Stomach (tissue), 8 donors: ENCODE results near the gene RBM41. TPM values are rescaled to one million over a fixed set of nuclear protein-coding genes. Genes with fewer than 3 reads are reported as not detected.

ENCODE experiments used
- polyA plus RNA-seq, 3 donors: library from polyadenylated mRNA; stranded (reverse); fragments of 200-250 nt; gene quantifications; one replicate each; pipeline ENCODE4 v1.2.3, GENCODE V29; 2013
- total RNA-seq, 5 donors: library from RNA; depleted of rRNA; stranded (reverse); fragments of >200 nt; gene quantifications; one replicate each; pipeline versions ENCODE4 v1.1.0 to v1.2.3, GENCODE V29; 2014 to 2016
- donor health status: healthy with polysubstance abuse.
- donor health status: Bipolar disorder and iron deficiency.
- donor health status: healthy.

Gene RBM41
- total and polyA plus RNA-seq, 8 donors = 3.3 to 77.6 (median 10.6) TPM

Other genes starting within 250 kb of the RBM41 start
- gene RIPPLY1, start 215.5 kb downstream of the RBM41 start, total RNA-seq = not detected
- not detected for gene RIPPLY1, start 215.5 kb downstream of the RBM41 start, polyA plus RNA-seq
- gene CLDN2, start 198.4 kb downstream of the RBM41 start, total RNA-seq = 1 to 10 TPM in 1 of 5 donors, not detected in 4; 2.4 TPM
- gene CLDN2, start 198.4 kb downstream of the RBM41 start, polyA plus RNA-seq = 1 to 10 TPM in 2 of 3 donors, under 1 TPM in 1; 0.31 to 3.5 (median 2.5) TPM
- gene MORC4, start 118.6 kb downstream of the RBM41 start, total RNA-seq = 10 to 100 TPM in 3 of 5 donors, 1 to 10 TPM in 2; 1.3 to 33.8 (median 11.0) TPM
- 1 to 10 TPM; 4.7 to 7.9 (median 5.3) TPM for gene MORC4, start 118.6 kb downstream of the RBM41 start, polyA plus RNA-seq
- gene NUP62CL, start 87.6 kb upstream of the RBM41 start, total RNA-seq = 1 to 10 TPM in 1 of 5 donors, under 1 TPM in 1, not detected in 3; 0.87 to 1.7 TPM
- gene NUP62CL, start 87.6 kb upstream of the RBM41 start, polyA plus RNA-seq = 1 to 10 TPM in 1 of 3 donors, under 1 TPM in 2; 0.31 to 1.1 (median 0.46) TPM
- gene DNAAF6, start 87.8 kb upstream of the RBM41 start, total RNA-seq = 1 to 10 TPM in 1 of 5 donors, not detected in 4; 1.3 TPM
- not detected for gene DNAAF6, start 87.8 kb upstream of the RBM41 start, polyA plus RNA-seq